ENCODE data around the gene COMTD1.
"Not testable (repeated sequence)": the region's sequence is repeated elsewhere in the genome, so short reads cannot be mapped to it uniquely, and the experiment has no call there.

COMTD1 gene

GRCh38 chr10:75188522-75188921 is 47.2 kb downstream of the COMTD1 start:
- not testable (repeated sequence) for H3K27ac ChIP-seq (ENCODE audit: low read length); H3K9me3 ChIP-seq (ENCODE audit: control insufficient read depth in 1 of 2, low read length in 2 of 2); H3K36me3 ChIP-seq (ENCODE audit: control insufficient read depth in 1 of 2, insufficient read depth in 2 of 2, low read length in 2 of 2); H3K4me1 ChIP-seq (ENCODE audit: control insufficient read depth in 1 of 2, insufficient read depth in 2 of 2, low read length in 2 of 2); H3K4me3 ChIP-seq (ENCODE audit: low read depth in 1 of 2, low read length in 2 of 2); H3K27me3 ChIP-seq (ENCODE audit: low read depth, low read length)

GRCh38 chr10:75187961-75188426 is 47.8 kb downstream of the COMTD1 start:
- H3K36me3 ChIP-seq (ENCODE audit: control insufficient read depth in 1 of 2, insufficient read depth in 2 of 2, low read length in 2 of 2), result no peaks in the 10 kb centered on the region
- H3K27ac ChIP-seq (ENCODE audit: low read length), result no peak overlapping the region
- H3K4me3 ChIP-seq (ENCODE audit: low read depth in 1 of 2, low read length in 2 of 2), result no peak overlapping the region
- peaks cover 0 to 8% of the 10 kb centered on the region in 2 donors for H3K4me1 ChIP-seq (ENCODE audit: control insufficient read depth in 1 of 2, insufficient read depth in 2 of 2, low read length in 2 of 2)
- H3K9me3 ChIP-seq (ENCODE audit: control insufficient read depth in 1 of 2, low read length in 2 of 2), result no peaks in the 10 kb centered on the region
- no peaks in the 10 kb centered on the region for H3K27me3 ChIP-seq (ENCODE audit: low read depth, low read length)

- H3K36me3 ChIP-seq (ENCODE audit: control insufficient read depth in 1 of 2, insufficient read depth in 2 of 2, low read length in 2 of 2), result peaks cover 0 to 4% of the 10 kb centered on the region in 2 donors
- H3K4me1 ChIP-seq (ENCODE audit: control insufficient read depth in 1 of 2, insufficient read depth in 2 of 2, low read length in 2 of 2), result no peaks in the 10 kb centered on the region
- no peak overlapping the region for H3K4me3 ChIP-seq (ENCODE audit: low read depth in 1 of 2, low read length in 2 of 2)
- no peaks in the 10 kb centered on the region for H3K27me3 ChIP-seq (ENCODE audit: low read depth, low read length)
- no peak overlapping the region for H3K27ac ChIP-seq (ENCODE audit: low read length)
- H3K9me3 ChIP-seq (ENCODE audit: control insufficient read depth in 1 of 2, low read length in 2 of 2), result no peaks in the 10 kb centered on the region
Measured at GRCh38 chr10:75186310-75186709, 49.4 kb downstream of the COMTD1 start.

Measured in muscle layer of duodenum (tissue), 2 donors.